GM12878 (cell line): Measurements from ENCODE around the gene EPS8. TPM values are rescaled to one million over a fixed set of nuclear protein-coding genes. Genes with fewer than 3 reads are reported as not detected.

Experiments
- ATAC-seq: fragments of 200-7000 bp; cut with Tn5 transposase; 3 replicates; pipeline ENCODE4 v1.9.1; 2020; ENCODE audit warnings: mild to moderate bottlenecking, moderate library complexity
- BruUV-seq: library from RNA; stranded (reverse); fragments of 400-500 nt; replicated peaks from 2 replicates; lab custom pipeline; 2021; lab: Mats Ljungman, UMichigan
- CTCF ChIA-PET: fragments of 300-600 bp; sonication (Branson Sonifier 250); formaldehyde crosslinking; extraction: SDS; loops from one replicate; lab custom pipeline; 2021; ENCODE audit warnings: inconsistent platforms; lab: Yijun Ruan, JAX
- POLR2A ChIA-PET: fragments of 350-600 bp; formaldehyde crosslinking; extraction: SDS; loops from one replicate; lab custom pipeline; 2021; ENCODE audit warnings: inconsistent platforms; lab: Charles Lee
- RAD21 ChIA-PET: fragments of 300-600 bp; sonication (Branson Sonifier 250); formaldehyde crosslinking; loops from one replicate; lab custom pipeline; 2023; ENCODE audit warnings: antibody characterized with exemption; ENCODE audit not compliant: unreplicated experiment; lab: Charles Lee
- SMC1A ChIA-PET: fragments of 300-600 bp; sonication (Branson Sonifier 250); formaldehyde crosslinking; loops from one replicate; lab custom pipeline; 2023; ENCODE audit not compliant: unreplicated experiment, uncharacterized antibody; lab: Charles Lee
- DNase-seq: peaks from one replicate; pipeline ENCODE4 v3.0.0-alpha.2; 2011; ENCODE audit warnings: low read depth, low spot score
- FAIRE-seq: peaks from 3 replicates; lab custom pipeline; 2011; peaks lifted over from hg19 to GRCh38; lab: Jason Lieb, UNC
- H2AFZ ChIP-seq: 2 replicates; pipeline ENCODE4 v1.6.0; 2011; ENCODE audit warnings: low read depth, low read length, control low read depth; ENCODE audit not compliant: control insufficient read depth
- H3K27ac ChIP-seq: 2 replicates; pipeline ENCODE4 v1.5.1; 2011; ENCODE audit warnings: control low read depth; ENCODE audit not compliant: control insufficient read depth, insufficient read depth
- H3K27me3 ChIP-seq, 2 experiments: replicated peaks in 1 of 2; 2 replicates each; pipeline versions ENCODE4 v1.6.0 to v1.6.1; 2011; ENCODE audit warnings: low read length in 1 of 2; ENCODE audit not compliant: control insufficient read depth in 2 of 2, insufficient read depth in 2 of 2
- H3K36me3 ChIP-seq, 2 experiments: 2 replicates each; pipeline ENCODE4 v1.5.1; 2011; ENCODE audit warnings: low read length in 1 of 2; ENCODE audit not compliant: control insufficient read depth in 2 of 2, insufficient read depth in 2 of 2
- H3K4me1 ChIP-seq: 2 replicates; pipeline ENCODE4 v1.6.1; 2011; ENCODE audit warnings: mild to moderate bottlenecking, low read length, moderate library complexity, mixed read lengths; ENCODE audit not compliant: control insufficient read depth, insufficient read depth
- H3K4me2 ChIP-seq: 2 replicates; pipeline ENCODE4 v1.6.0; 2011; ENCODE audit warnings: control low read depth; ENCODE audit not compliant: control insufficient read depth, insufficient read depth
- H3K4me3 ChIP-seq: fragments of 200-600 bp; sonication (generic); 2 replicates; pipeline ENCODE4 v1.5.1; 2016
- H3K79me2 ChIP-seq: 2 replicates; pipeline ENCODE4 v1.6.0; 2011; ENCODE audit warnings: low read length; ENCODE audit not compliant: control insufficient read depth, insufficient read depth
- H3K9ac ChIP-seq: 2 replicates; pipeline ENCODE4 v1.8.0; 2011; ENCODE audit warnings: low read length, control low read depth, mixed read lengths; ENCODE audit not compliant: control insufficient read depth, insufficient read depth
- H3K9me3 ChIP-seq: replicated peaks from 3 replicates; pipeline ENCODE4 v1.5.1; 2011; ENCODE audit warnings: mild to moderate bottlenecking, low read length; ENCODE audit not compliant: control insufficient read depth, insufficient read depth
- H4K20me1 ChIP-seq: 2 replicates; pipeline ENCODE4 v1.6.0; 2011; ENCODE audit not compliant: control insufficient read depth, insufficient read depth
- ATF7 ChIP-seq: fragments of 450-650 bp; IDR thresholded peaks from 2 replicates; pipeline ENCODE4 v1.6.1; 2016; ENCODE audit warnings: low read depth, mild to moderate bottlenecking
- ELK1 ChIP-seq: IDR thresholded peaks from 2 replicates; pipeline ENCODE4 v1.6.1; 2012; ENCODE audit warnings: low read depth, low read length, improper control_type of control experiment
- MTA2 ChIP-seq: fragments of 450-650 bp; IDR thresholded peaks from 2 replicates; pipeline ENCODE4 v1.6.1; 2016; ENCODE audit warnings: low read depth, mild to moderate bottlenecking, moderate library complexity
- RBBP5 ChIP-seq: fragments of 200-600 bp; sonication (generic); conservative IDR thresholded peaks from 2 replicates; pipeline ENCODE4 v1.6.1; 2016
- SKIL ChIP-seq: fragments of 450-650 bp; IDR thresholded peaks from 2 replicates; pipeline ENCODE4 v1.6.1; 2017; ENCODE audit warnings: mild to moderate bottlenecking, low read depth, inconsistent platforms; ENCODE audit not compliant: poor library complexity, severe bottlenecking
- SUZ12 ChIP-seq: fragments of 200-600 bp; sonication (generic); IDR thresholded peaks from one replicate; pipeline ENCODE4 v1.6.1; 2018; ENCODE audit warnings: antibody characterized with exemption, mild to moderate bottlenecking; ENCODE audit not compliant: unreplicated experiment
- WGBS: methylation state at CpG from one replicate; pipeline ENCODE4 v1.1.6; 2016; ENCODE audit warnings: low lambda C conversion rate; ENCODE audit not compliant: insufficient replicate concordance, insufficient coverage; ENCODE audit errors: missing lambda C conversion rate; 5-methylcytosine and 5-hydroxymethylcytosine counted together
- in situ Hi-C: fragments of 300-500 bp; cut with MboI; formaldehyde crosslinking; loops from 9 replicates; pipeline ENCODE4 v1.14.3; 2018; ENCODE audit warnings: mixed read lengths
- intact Hi-C: fragments of 100-400 bp; cut with micrococcal nuclease; formaldehyde crosslinking; loops from one replicate; pipeline ENCODE4 v1.14.2; 2022; ENCODE audit not compliant: unreplicated experiment
- polyA plus RNA-seq, 11 experiments: library from polyadenylated mRNA; depleted of rRNA in 4 of 11; unstranded in 6 of 11; stranded (reverse) in 5 of 11; fragments of >200 nt; fragmentation: Nextera tagmentation in 4 of 11; fragmentation: Illumina TruSeq in 1 of 11; extraction: Ambion mirVana in 4 of 11; extraction: Trizol in 1 of 11; gene quantifications; 1 replicate in 1 of 11; 2 replicates in 10 of 11; pipeline versions ENCODE4 v1.2.1 to v1.2.3, GENCODE V29; 2011 to 2016; ENCODE audit warnings: inconsistent platforms in 2 of 11, missing spikeins in 2 of 11, low read depth in 1 of 11
- total RNA-seq, 4 experiments: library from RNA; depleted of rRNA in 3 of 4; stranded (reverse); fragments of >200 nt in 3 of 4; fragmentation: Illumina TruSeq in 1 of 4; extraction: Trizol in 1 of 4; gene quantifications; 2 replicates each; pipeline versions ENCODE4 v1.2.1 to v1.2.3, GENCODE V29; 2013 to 2021

Gene EPS8
- total and polyA plus RNA-seq, 10 of the 15 experiments (the other 5 are each of a cell fraction or from before 2014, with no cell fraction given), result 1.3 to 127 (median 3.4) TPM

GRCh38 chr12:15710860-15711510, 78.2 kb downstream of the EPS8 start:
- Histone ChIP-seq H3K4me2 (no peak overlapping the region), H3K4me1 (no peaks in the 10 kb centered on the region), H4K20me1 (no peaks in the 10 kb centered on the region), H3K4me3 (no peak overlapping the region), H3K36me3 (no peaks in the 10 kb centered on the region), H3K79me2 (no peaks in the 10 kb centered on the region), H3K9me3 (no peaks in the 10 kb centered on the region), H3K27ac (no peak overlapping the region), H2AFZ (no peak overlapping the region), H3K27me3 (no peaks in the 10 kb centered on the region), H3K9ac (no peak overlapping the region)
- DNase-seq, result no peak
- POLR2A ChIA-PET, result interaction anchor here (1.1 to 2.7 kb wide), 5 partner anchors 8 to 62 kb away, joined by 3 to 12 read pairs (median 4); no protein-coding TSS in a partner anchor
- 57% methylated on average over 4 of the region's 4 CpGs for WGBS
- SMC1A ChIA-PET, result interaction anchor here (0.7 to 12.9 kb wide), 16 partner anchors 8 to 79 kb away, joined by 3 to 213 read pairs (median 3); no protein-coding TSS in a partner anchor
- RAD21 ChIA-PET, result interaction anchor here (0.6 to 4.9 kb wide), 14 partner anchors 11 to 141 kb away, joined by 3 to 44 read pairs (median 3); no protein-coding TSS in a partner anchor
- ATAC-seq, result no peak
- in situ Hi-C loops (no loop called here), intact Hi-C loops (no loop called here)
- CTCF ChIA-PET, result interaction anchor here (0.9 to 3.9 kb wide), 8 partner anchors 7 to 74 kb away, joined by 3 to 12 read pairs (median 4); no protein-coding TSS in a partner anchor
- TF ChIP-seq RBBP5, result no peak
- TF ChIP-seq ATF7, result peak; percentile 30; the same call in 1 of the 2 replicates
- TF ChIP-seq ELK1, result no peak
- no peak for TF ChIP-seq SUZ12
- TF ChIP-seq MTA2, result no peak
- no peak for TF ChIP-seq SKIL
- no peak for FAIRE-seq
- BruUV-seq, result no TSS peak
